ENCODE results near the gene LYRM7.

- TF ChIP-seq EZH2 (IDR thresholded peaks at IDR 0.05; ENCODE audit: low read length, unreplicated experiment) (no peak), CTCF (conservative IDR thresholded peaks at IDR 0.05; ENCODE audit: low read depth, low read length) (no peak), EZH2phosphoT487 (IDR thresholded peaks at IDR 0.05; ENCODE audit: borderline replicate concordance, low read length) (no peak)
Observed at GRCh38 chr5:131139321-131139720, 31.4 kb upstream of the LYRM7 start.

All from PC-3 (cell line).